ENCODE data around the gene EPX. TPM values are rescaled to one million over a fixed set of nuclear protein-coding genes. Genes with fewer than 3 reads are reported as not detected.

The EPX gene
- total and polyA plus RNA-seq, 2 donors (not counting 1 experiment from before 2014, with no cell fraction given), result not detected

DNA sequence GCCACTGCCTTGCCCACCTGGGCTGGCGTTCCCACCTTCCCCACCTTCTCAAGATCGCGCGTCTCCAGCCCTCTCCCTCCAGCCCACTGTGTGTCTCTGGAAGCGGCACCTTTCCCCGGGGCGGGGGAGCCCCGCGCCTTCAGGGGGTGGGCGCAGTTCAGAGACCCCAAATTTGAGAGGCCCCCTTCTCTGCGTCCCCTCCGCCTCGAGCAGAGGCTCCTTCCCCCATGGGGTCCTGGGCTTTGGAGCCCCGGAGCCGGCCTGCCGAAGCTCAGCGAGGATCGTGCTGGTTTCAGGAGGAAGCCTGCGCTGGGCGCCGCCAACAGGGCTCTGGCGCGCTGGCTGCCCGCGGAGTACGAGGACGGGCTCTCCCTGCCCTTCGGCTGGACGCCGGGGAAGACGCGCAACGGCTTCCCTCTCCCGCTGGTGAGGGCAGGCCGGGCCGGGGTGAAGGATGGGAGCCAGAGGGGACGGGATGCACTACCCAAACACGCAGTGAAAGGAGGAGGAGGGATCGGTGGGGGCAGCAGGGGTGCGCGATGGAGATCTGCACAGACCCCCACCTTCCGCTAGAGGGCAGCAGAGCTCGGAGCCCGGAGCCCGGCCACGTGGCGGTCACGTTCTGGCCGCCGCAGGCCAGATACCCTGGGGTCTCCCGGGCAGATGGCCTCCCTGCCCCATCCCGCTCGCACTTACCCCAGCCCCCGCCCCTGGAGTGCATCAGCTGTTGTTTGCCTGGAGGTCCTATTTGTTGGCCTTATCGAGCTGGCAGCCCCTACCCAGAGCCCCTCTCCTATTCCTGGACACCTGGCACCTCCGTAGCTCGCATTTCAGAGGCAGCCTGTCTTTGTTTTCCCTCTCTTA lies 57.0 kb downstream of the EPX start:
- Histone ChIP-seq H3K4me3 (replicated peaks in 1 of 4; ENCODE audit: control extremely low read depth in 1 of 4, insufficient read depth in 1 of 4, low read depth in 3 of 4, low read length in 4 of 4) (peak overlapping the region; percentile 1 to 53 (median 20)), H3K9me3 (ENCODE audit: control insufficient read depth, insufficient read depth, low read depth, low read length) (no peaks in the 10 kb centered on the region), H3K4me1 (ENCODE audit: control insufficient read depth, extremely low read depth, insufficient read depth, low read length) (no peaks in the 10 kb centered on the region), H4K20me1 (ENCODE audit: control insufficient read depth, extremely low read depth, insufficient read depth, low read length) (no peaks in the 10 kb centered on the region), H3K36me3 (ENCODE audit: control insufficient read depth, insufficient read depth, low read length) (no peaks in the 10 kb centered on the region), H3K9ac (ENCODE audit: insufficient read depth, low read length) (no peak overlapping the region), H3K27me3 (ENCODE audit: control insufficient read depth, insufficient read depth, low read length) (peaks cover 17% of the 10 kb centered on the region), H2AFZ (ENCODE audit: low read length) (peak overlapping the region; percentile 1), H3K27ac (ENCODE audit: insufficient read depth, low read length) (no peak overlapping the region), H3K4me2 (ENCODE audit: extremely low read depth, insufficient read depth, low read length) (peak overlapping the region; percentile 38), H3K79me2 (ENCODE audit: control insufficient read depth, insufficient read depth, low read length) (no peaks in the 10 kb centered on the region)
- DNase-seq (ENCODE audit: low read depth in 2 of 2), result peak; percentile 24 to 51
- TF ChIP-seq EZH2 (IDR thresholded peaks at IDR 0.05; ENCODE audit: low read length, missing control alignments), result no peak
- TF ChIP-seq, protein P1, sequence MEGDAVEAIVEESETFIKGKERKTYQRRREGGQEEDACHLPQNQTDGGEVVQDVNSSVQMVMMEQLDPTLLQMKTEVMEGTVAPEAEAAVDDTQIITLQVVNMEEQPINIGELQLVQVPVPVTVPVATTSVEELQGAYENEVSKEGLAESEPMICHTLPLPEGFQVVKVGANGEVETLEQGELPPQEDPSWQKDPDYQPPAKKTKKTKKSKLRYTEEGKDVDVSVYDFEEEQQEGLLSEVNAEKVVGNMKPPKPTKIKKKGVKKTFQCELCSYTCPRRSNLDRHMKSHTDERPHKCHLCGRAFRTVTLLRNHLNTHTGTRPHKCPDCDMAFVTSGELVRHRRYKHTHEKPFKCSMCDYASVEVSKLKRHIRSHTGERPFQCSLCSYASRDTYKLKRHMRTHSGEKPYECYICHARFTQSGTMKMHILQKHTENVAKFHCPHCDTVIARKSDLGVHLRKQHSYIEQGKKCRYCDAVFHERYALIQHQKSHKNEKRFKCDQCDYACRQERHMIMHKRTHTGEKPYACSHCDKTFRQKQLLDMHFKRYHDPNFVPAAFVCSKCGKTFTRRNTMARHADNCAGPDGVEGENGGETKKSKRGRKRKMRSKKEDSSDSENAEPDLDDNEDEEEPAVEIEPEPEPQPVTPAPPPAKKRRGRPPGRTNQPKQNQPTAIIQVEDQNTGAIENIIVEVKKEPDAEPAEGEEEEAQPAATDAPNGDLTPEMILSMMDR (conservative IDR thresholded peaks at IDR 0.05 in 1 of 2, IDR thresholded peaks at IDR 0.05 in 1 of 2; ENCODE audit: low read depth in 1 of 2, low read length in 2 of 2), result peak; percentile 77 to 85

DNA sequence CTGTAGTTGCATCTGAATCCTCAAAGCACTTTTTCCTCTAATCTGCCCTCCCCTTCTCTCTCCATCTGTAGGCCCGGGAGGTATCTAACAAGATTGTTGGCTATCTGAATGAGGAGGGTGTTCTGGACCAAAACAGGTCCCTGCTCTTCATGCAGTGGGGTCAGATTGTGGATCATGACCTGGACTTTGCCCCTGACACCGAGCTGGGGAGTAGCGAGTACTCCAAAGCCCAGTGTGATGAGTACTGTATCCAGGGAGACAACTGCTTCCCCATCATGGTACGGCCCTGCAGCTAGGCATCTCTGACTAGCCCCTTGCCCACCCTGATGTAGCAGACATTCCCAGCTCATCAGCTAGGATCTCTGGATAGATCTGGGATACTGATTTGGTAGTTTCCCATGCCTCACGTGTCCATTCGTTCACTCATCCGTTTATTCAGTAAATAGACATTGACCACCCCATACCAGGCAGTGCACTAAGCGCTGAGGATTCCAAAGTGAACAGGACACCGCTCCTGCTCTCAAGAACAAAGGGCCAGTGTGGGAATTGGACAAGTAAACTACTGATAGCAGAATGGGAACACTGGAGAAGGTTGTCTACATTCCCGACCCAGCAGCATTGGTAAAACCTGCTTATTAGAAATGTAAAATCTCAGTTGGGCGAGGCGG lies 58.0 kb downstream of the EPX start:
- H2AFZ ChIP-seq (ENCODE audit: low read length), result no peak overlapping the region
- no peak overlapping the region for H3K27ac ChIP-seq (ENCODE audit: insufficient read depth, low read length)
- H3K4me1 ChIP-seq (ENCODE audit: control insufficient read depth, extremely low read depth, insufficient read depth, low read length), result no peaks in the 10 kb centered on the region
- TF ChIP-seq EZH2 (IDR thresholded peaks at IDR 0.05; ENCODE audit: low read length, missing control alignments), result no peak
- TF ChIP-seq, protein P1 (conservative IDR thresholded peaks at IDR 0.05 in 1 of 2, IDR thresholded peaks at IDR 0.05 in 1 of 2; ENCODE audit: low read depth in 1 of 2, low read length in 2 of 2), result no peak
- no peaks in the 10 kb centered on the region for H4K20me1 ChIP-seq (ENCODE audit: control insufficient read depth, extremely low read depth, insufficient read depth, low read length)
- H3K4me2 ChIP-seq (ENCODE audit: extremely low read depth, insufficient read depth, low read length), result no peak overlapping the region
- H3K9ac ChIP-seq (ENCODE audit: insufficient read depth, low read length), result no peak overlapping the region
- no peaks in the 10 kb centered on the region for H3K9me3 ChIP-seq (ENCODE audit: control insufficient read depth, insufficient read depth, low read depth, low read length)
- no peak overlapping the region for H3K4me3 ChIP-seq (replicated peaks in 1 of 4; ENCODE audit: control extremely low read depth in 1 of 4, insufficient read depth in 1 of 4, low read depth in 3 of 4, low read length in 4 of 4)
- peaks cover 20% of the 10 kb centered on the region for H3K27me3 ChIP-seq (ENCODE audit: control insufficient read depth, insufficient read depth, low read length)
- no peaks in the 10 kb centered on the region for H3K36me3 ChIP-seq (ENCODE audit: control insufficient read depth, insufficient read depth, low read length)
- no peaks in the 10 kb centered on the region for H3K79me2 ChIP-seq (ENCODE audit: control insufficient read depth, insufficient read depth, low read length)
- no peak for DNase-seq (ENCODE audit: low read depth in 2 of 2)

DNA sequence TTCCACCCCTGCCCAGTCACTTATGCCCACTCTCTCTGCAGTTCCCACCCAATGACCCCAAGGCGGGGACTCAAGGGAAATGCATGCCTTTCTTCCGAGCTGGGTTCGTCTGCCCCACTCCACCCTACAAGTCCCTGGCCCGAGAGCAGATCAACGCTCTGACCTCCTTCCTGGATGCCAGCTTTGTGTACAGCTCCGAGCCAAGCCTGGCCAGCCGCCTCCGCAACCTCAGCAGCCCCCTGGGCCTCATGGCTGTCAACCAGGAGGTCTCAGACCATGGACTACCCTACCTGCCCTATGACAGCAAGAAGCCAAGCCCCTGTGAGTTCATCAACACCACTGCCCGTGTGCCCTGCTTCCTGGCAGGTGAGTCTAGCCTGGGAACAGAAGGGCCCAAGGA lies 59.6 kb downstream of the EPX start:
- no peak for DNase-seq (ENCODE audit: low read depth in 2 of 2)
- Histone ChIP-seq H3K79me2 (ENCODE audit: control insufficient read depth, insufficient read depth, low read length) (no peaks in the 10 kb centered on the region), H3K27ac (ENCODE audit: insufficient read depth, low read length) (no peak overlapping the region), H3K9ac (ENCODE audit: insufficient read depth, low read length) (no peak overlapping the region), H3K4me1 (ENCODE audit: control insufficient read depth, extremely low read depth, insufficient read depth, low read length) (no peaks in the 10 kb centered on the region), H3K36me3 (ENCODE audit: control insufficient read depth, insufficient read depth, low read length) (no peaks in the 10 kb centered on the region), H4K20me1 (ENCODE audit: control insufficient read depth, extremely low read depth, insufficient read depth, low read length) (no peaks in the 10 kb centered on the region), H3K27me3 (ENCODE audit: control insufficient read depth, insufficient read depth, low read length) (peaks cover 20% of the 10 kb centered on the region), H3K9me3 (ENCODE audit: control insufficient read depth, insufficient read depth, low read depth, low read length) (no peaks in the 10 kb centered on the region), H2AFZ (ENCODE audit: low read length) (no peak overlapping the region), H3K4me2 (ENCODE audit: extremely low read depth, insufficient read depth, low read length) (no peak overlapping the region), H3K4me3 (replicated peaks in 1 of 4; ENCODE audit: control extremely low read depth in 1 of 4, insufficient read depth in 1 of 4, low read depth in 3 of 4, low read length in 4 of 4) (no peak overlapping the region)
- TF ChIP-seq, protein P1 (conservative IDR thresholded peaks at IDR 0.05 in 1 of 2, IDR thresholded peaks at IDR 0.05 in 1 of 2; ENCODE audit: low read depth in 1 of 2, low read length in 2 of 2), result no peak
- no peak for TF ChIP-seq EZH2 (IDR thresholded peaks at IDR 0.05; ENCODE audit: low read length, missing control alignments)
